ENCODE data around the gene PRCP.

The PRCP gene

DNA sequence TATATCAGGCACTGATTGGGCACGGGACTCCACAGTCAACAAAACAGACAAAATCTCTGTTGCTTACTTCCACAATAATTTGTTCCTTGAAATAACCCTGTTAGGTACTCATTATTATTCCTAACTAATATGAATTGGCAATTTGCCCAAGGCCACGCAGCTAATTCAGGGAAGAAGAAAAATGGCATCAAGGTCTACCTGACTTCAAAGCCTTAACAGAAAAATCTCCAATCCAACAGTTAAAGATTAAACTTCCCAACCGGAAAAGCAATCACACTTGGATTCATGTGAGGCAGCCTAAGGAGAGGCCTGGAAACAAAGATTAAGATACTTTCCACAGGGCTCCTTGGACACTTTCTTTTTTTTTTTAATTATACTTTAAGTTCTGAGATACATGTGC is 68.9 kb downstream of the PRCP start:
- no peak for DNase-seq (ENCODE audit: low read depth in 2 of 2)

DNA sequence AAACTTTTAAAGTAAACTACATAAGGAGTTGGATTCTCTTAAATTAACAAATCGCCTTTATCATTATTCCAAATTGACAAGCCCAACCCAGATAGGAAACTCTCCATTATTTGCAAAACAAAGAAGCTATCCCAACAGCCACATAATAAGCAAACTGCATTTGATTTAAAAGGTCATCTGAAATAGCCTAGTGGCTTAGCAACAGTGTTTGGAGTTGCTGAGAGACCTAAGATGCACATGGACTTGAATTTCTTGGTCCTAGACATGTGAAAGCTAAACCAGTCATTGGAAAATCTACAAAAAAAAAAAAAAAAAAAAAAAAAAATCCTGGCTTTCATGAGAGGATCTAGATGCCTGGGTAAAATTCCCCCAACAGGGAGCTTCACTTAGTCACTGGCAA is 69.5 kb downstream of the PRCP start:
- no peak for DNase-seq (ENCODE audit: low read depth in 2 of 2)

DNA sequence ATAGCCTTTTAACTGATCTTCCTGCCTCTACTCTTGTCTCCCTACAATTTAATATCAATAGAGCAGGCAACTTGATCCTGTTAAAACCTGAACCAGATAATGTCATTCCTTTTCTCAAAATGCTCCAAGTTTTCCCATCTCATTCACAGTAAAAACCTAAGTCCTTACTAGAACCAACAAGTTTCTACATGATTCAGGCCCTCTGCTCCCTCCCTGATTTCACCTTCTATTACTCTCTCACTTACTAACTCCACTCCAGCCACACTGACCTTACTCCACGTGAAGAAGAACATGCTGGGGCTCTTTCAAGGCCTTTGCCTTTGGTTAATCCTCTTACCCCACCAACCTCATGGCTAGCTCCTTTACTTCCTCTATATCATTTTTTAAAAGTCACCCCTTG is 71.1 kb downstream of the PRCP start:
- no peak for DNase-seq (ENCODE audit: low read depth in 2 of 2)

DNA sequence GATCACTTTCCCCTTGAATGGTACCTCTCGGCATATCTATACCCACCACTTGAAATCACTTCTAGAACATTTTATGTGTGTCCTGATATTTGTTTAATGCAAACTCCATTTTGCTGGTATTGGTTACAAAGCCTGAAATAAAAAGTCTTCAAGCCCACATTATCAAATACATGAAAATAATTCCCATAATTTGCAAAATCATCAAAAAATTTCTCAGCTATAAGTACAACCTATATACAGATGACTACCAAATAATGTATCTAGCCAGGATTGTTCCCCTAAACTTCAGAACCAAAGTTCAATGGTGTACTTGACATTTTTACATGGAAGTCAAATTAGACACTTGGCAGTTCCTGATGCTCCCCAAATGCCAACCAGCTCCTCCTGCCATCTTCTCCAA is 71.8 kb downstream of the PRCP start:
- DNase-seq (ENCODE audit: low read depth in 2 of 2), result no peak

DNA sequence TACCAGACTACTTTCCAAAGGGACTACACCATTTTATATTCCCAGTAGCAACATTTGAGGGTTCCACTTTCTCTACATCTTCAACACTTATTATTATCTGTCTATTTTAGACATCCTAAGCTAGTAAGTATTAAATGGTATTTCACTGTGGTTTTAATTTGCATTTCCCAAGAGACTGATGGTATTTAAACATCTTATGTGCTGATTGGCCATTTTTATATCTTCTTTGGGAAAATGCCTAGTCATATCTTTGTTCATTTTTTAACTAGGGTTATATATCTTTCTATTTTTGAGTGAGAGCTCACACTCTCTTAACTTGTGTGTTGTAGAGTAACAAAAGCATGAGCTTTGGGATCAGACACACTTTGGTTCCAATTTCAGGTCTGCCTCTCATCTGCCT is 73.7 kb downstream of the PRCP start:
- no peak for DNase-seq (ENCODE audit: low read depth in 2 of 2)

DNA sequence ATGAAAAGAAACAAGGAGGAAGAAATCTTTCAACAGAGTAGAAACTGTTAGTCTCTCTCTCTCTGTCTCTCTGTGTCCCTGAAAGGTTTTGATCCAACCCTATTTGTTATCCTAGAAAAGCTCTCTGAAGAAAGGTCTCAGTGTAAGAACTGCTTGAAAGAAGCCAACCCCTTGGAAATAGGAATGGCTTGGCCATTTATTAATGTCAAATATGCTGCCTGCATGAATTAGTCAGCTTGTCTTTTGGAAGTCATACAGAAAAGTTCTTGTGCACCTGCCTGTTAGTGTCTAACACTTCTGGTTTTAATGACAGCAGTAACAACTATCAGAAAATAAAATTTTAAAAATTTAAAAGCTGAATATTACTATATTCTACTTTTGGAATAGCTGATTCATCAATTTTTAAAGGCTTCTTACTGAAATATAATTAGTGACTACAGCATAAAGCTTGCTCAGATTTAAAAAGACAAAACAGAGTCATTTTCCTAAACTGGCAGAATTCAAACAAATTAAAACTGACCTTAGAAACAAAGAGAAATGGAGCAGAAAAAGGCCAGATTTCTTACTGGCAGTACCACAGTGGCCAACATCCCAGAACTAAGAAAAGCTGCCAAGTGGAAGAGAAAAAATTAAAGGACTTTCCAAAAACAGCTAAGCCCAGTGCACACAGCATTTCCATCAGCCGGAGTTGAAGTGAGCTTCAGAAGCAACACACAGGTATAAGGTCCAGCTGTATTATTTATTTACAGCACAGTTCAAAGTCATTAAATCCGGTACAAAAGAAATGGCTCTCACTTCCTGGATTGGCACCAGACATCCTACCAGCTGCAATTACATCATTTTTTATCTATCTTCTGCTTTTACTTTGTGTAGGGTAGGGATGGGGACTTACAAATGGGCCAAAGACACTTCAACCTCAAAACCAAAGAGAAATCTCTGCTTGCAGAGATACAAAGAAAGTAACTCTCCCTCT is 76.3 kb downstream of the PRCP start:
- no peak for DNase-seq (ENCODE audit: low read depth in 2 of 2)

DNA sequence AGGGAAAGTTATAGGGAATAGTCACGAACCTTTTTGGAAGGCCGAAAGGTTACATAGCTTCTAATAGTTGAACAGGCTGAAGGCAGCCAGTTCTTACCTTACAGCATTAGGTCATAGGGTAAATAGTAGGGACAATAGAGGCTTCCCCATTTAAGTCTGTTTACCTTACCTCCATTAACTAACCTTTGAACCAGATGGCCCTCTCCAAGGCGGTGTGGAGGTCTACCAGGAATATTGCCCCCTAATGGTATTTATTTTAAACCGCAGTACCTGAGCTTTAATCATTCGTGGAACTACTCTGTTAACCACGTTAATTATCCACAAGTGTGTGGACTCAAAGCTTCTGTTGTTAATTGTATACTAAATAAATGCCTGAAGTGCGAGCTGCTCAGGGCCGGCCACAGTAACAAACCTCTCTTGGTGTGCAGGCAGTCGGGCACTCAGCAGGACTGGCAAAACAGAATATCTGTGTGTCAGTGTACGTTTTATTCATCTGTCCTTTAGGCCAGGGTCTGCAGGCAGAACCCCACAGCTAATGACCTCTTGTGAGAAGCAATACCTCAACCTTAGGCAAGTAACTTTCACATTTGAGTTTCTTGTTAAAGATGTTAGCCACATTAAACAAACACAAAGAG is 81.7 kb downstream of the PRCP start:
- no peak for DNase-seq (ENCODE audit: low read depth in 2 of 2)

DNA sequence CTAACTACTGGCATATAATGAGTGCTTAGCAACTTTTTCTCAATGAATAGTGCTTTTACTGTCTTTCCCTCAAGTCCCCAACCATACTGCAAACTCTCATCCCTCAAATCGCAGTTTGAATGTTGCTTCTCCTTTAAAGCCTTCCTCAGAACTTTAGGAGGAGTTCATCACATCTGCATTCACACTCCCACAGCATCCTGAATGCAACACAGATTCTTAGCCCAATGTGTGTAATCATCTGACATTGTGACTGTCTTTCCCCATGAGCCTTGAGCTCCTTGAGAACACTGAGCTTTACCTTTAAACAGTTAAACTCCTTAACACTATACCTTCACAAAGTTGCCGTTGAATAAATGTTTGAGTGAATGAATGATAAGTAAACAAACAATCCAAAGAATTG is 84.8 kb downstream of the PRCP start:
- no peak for DNase-seq (ENCODE audit: low read depth in 2 of 2)

DNA sequence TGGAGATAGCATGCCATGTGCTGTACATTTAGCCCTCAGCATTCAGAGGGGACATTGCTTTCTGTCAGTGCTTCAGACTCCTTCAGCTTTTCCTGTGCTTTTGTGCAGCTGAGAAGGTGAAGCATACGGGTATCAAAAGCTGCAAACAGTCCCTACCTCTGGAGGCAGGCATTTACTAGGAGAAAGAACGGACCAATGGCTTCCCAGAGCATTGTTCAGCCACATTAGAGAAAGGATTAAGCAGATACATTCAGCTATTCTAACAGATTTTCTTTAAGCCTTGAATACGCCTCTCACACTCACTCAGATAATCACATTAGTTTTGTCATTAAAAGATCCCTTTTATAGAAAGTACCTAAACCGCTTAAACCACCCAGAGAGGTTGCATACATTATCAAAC is 85.9 kb downstream of the PRCP start:
- DNase-seq (ENCODE audit: low read depth in 2 of 2), result no peak

DNA sequence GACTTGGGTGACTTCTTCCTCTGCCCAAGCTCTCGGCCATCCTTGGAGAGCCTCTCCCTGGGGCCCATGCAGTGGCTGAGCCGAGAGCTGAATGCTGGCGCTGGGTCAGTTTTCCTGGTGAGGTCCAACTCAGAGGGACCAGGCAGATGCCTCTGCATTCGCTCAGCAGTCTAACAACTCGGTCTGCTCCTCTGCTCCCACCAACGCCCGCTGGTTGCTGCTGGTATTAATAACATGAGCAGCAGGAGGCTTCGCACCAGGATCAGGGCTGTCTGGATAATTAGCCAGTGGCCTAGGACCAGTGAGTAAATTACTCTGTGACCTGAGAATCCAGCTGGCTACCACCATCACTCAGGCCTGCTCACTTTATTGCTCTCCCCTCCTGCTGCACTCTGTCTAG is 88.9 kb downstream of the PRCP start:
- DNase-seq (ENCODE audit: low read depth in 2 of 2), result no peak

GRCh38 chr11:82810738-82811137 is 89.5 kb downstream of the PRCP start:
- no peak for DNase-seq (ENCODE audit: low read depth in 2 of 2)

DNA sequence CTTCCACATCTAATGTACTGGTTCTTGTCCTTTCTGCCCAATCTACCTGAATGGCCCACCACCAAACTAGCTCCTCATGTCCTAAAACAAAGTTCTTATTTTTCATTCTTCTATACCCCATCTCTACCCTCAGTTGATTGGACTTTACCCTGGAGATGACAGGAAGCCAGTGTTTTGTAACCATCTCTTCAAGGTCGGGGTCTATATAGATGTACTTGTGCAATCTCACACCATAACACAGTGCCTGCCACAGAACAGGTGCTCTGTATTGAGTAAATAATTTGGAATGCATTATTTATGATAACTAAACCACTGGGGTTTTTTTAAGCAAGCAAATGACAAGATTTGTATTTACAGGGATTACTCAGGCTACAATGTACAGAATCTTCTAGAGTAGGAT is 89.9 kb downstream of the PRCP start:
- no peak for DNase-seq (ENCODE audit: low read depth in 2 of 2)

GRCh38 chr11:82807646-82808045 is 92.6 kb downstream of the PRCP start:
- no peak for DNase-seq (ENCODE audit: low read depth in 2 of 2)

DNA sequence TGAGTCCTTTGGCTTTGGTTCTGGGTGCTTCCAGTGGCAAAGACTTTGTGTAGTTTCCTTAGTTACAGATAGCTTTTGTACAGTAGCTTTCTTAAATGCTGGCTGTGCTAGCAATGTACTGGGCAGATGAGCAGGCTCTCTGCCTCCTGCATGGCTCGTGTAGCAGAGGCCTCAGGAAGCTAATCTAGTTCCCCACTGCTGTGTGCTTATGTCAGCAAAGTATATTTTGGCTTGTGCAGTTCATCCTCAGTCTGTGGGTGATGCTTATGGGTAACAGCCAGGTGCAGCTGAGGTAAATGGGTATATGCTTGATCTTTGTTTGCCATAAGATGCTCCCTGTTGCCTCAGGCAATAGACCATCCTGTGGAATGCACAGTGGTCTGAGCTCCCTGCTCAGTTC is 97.5 kb downstream of the PRCP start:
- DNase-seq (ENCODE audit: low read depth in 2 of 2), result no peak

DNA sequence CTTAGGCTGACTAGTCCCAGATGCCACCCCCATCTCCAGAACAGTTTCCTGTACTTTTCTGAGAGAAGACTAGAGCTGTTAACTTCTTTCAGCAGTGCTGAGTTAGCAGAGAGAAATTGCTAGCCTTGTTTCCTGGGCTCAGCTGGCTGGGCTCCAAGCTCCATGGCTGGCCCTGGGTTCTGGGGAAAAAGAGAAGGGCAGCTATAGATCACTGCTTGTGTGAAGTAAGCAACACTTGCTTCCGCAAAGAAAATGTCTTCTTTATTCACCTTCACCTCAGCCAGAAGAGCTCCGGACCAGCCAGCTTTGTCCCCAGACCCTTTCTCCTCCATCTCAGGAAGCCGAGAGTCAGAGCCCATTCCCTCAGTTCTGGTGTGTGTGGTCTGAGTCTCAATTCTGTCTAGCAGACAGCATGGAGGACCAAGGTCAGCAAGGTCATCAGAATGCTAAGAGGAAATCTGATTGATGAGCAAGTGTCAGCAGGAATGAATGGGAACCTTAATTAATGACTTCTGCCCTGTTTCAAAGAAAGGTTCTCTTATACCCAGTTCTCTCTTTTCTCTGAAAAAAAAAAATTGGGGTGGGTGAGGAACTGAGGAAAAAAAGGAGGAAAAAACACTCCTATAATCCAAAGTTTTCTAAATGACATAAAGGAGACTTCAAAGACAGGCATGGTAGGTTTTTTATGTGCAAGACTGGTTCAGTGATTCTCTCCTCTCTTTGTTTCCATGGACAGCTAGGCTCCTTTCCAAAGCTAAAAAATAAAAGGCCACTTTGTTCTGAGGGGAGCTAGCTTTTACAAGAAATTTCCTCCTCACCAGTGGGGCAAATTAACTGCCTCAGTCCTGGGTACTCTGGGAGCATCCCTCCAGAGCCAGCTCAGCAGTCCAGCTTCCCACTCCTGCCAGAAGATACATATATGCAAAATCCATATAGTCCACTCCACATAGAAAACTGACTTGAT is 103.0 kb downstream of the PRCP start:
- no peak for DNase-seq (ENCODE audit: low read depth in 2 of 2)

DNA sequence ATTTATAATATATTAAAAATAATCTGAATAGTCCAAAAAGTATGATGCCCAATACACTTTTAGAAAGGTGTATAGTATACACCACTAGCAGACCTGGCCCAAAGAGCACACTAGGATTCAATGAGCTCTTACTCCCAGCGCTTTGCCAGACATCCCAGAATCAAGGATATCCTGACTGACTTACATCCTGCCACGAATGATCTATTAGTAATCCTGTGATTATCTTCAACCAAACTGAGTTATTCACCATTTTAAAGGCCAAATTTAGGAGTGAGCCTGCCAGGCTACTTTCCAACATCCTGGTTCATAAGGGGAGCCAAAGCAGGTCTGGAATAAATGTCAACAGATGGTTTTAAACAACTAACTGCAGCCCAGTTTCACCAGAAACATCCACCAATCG is 105.7 kb downstream of the PRCP start:
- no peak for DNase-seq (ENCODE audit: low read depth in 2 of 2)

- no peak for DNase-seq (ENCODE audit: low read depth in 2 of 2)
These were observed 107.2 kb downstream of the PRCP start for GRCh38 chr11:82792822-82793569.

DNA sequence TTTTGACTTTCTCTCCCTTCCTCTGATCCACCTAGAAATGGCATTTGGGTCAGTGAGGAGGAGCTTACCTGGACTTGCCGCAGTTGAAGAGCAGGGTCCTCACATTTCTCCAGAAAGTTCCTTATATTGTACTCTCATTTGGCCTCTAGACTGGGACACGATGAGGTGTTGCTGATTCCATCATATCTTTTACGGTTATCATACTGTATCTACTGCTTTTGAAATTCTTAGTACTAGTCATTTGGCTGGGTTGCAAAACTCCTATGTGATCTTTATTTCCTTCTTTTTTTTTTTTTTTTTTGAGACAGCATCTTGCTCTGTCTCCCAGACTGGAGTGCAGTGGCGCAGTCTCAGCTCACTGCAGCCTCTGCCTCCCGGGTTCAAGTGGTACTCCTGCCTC is 107.9 kb downstream of the PRCP start:
- DNase-seq (ENCODE audit: low read depth in 2 of 2), result no peak

GRCh38 chr11:82791779-82792178 is 108.5 kb downstream of the PRCP start:
- no peak for DNase-seq (ENCODE audit: low read depth in 2 of 2)

GRCh38 chr11:82790723-82791484 is 109.3 kb downstream of the PRCP start:
- DNase-seq (ENCODE audit: low read depth in 2 of 2), result no peak

DNA sequence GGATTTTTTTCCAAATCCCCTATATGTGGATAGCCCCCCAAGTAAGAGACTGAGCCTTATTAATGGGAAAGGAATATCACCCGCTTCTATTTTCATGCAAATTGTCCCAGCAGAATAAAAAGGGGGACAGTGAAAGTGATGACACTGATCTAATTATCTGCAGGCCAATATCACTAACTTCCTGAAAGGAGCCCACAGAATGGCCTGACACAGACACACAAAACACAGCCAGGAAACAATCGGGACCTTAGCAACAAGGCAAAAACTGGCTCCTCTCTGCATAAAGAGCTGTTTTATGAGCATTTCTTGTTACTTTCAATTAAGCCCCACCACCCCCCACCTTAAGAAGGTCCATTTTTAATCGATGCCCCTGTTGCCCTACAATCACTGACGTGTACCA is 112.2 kb downstream of the PRCP start:
- DNase-seq (ENCODE audit: low read depth in 2 of 2), result no peak

Data from activated CD8-positive, alpha-beta memory T cell treated with anti-CD3 and anti-CD28 coated beads for 4 hours (primary cell).